ENCODE data around the gene PPP2R1A.

- TF ChIP-seq CTCF (IDR thresholded peaks at IDR 0.05) (no peak), POLR2A (IDR thresholded peaks at IDR 0.05) (no peak), POLR2AphosphoS5 (IDR thresholded peaks at IDR 0.05) (no peak)
These were observed 27.7 kb downstream of the PPP2R1A start for GRCh38 chr19:52217576-52217975.

Data from upper lobe of left lung (tissue), 4 donors.